Neural cell (in vitro differentiated cells): Measurements from ENCODE around the gene CAPN7. TPM values are rescaled to one million over a fixed set of nuclear protein-coding genes. Genes with fewer than 3 reads are reported as not detected.

Experiments used
- H2AFZ ChIP-seq: fragments of 200-600, 300-800 bp; sonication (generic), shearing (Covaris generic); 2 replicates; pipeline ENCODE4 v1.6.0; 2014; ENCODE audit warnings: low read depth, mild to moderate bottlenecking, antibody characterized with exemption, low read length, moderate library complexity
- H3F3A ChIP-seq: fragments of 200-600 bp; shearing (Covaris generic); 2 replicates; pipeline ENCODE4 v1.6.1; 2016; ENCODE audit warnings: mild to moderate bottlenecking, moderate library complexity, mixed read lengths, antibody characterized with exemption, low read length; ENCODE audit not compliant: insufficient read depth, poor library complexity, severe bottlenecking
- H3K27ac ChIP-seq: fragments of 200-600, 300-800 bp; sonication (generic), shearing (Covaris generic); 2 replicates; pipeline ENCODE4 v1.5.1; 2014; ENCODE audit warnings: mild to moderate bottlenecking, low read length, moderate library complexity
- H3K27me3 ChIP-seq: fragments of 300-800, 200-600 bp; sonication (generic), shearing (Covaris generic); 2 replicates; pipeline ENCODE4 v1.6.0; 2014; ENCODE audit warnings: mild to moderate bottlenecking, low read depth, low read length, moderate library complexity; ENCODE audit not compliant: insufficient read depth
- H3K36me3 ChIP-seq: fragments of 300-800, 200-600 bp; sonication (generic), shearing (Covaris generic); 2 replicates; pipeline ENCODE4 v1.5.1; 2014; ENCODE audit warnings: mild to moderate bottlenecking, antibody characterized with exemption, low read length, moderate library complexity; ENCODE audit not compliant: insufficient read depth
- H3K4me2 ChIP-seq: fragments of 300-800, 200-600 bp; sonication (generic), shearing (Covaris generic); 2 replicates; pipeline ENCODE4 v1.6.0; 2014; ENCODE audit warnings: mild to moderate bottlenecking, low read length
- H3K4me3 ChIP-seq: fragments of 300-800, 200-600 bp; sonication (generic), shearing (Covaris generic); 2 replicates; pipeline ENCODE4 v1.5.1; 2014; ENCODE audit warnings: mild to moderate bottlenecking, low read length, moderate library complexity
- H3K79me2 ChIP-seq: fragments of 200-600 bp; shearing (Covaris generic); replicated peaks from 2 replicates; pipeline ENCODE4 v1.6.0; 2014; ENCODE audit warnings: mild to moderate bottlenecking, low read length, moderate library complexity; ENCODE audit not compliant: insufficient read depth
- H3K9ac ChIP-seq: fragments of 300-800, 200-600 bp; sonication (generic), shearing (Covaris generic); 2 replicates; pipeline ENCODE4 v1.6.1; 2016; ENCODE audit warnings: mild to moderate bottlenecking, low read length, mixed read lengths
- H3K9me2 ChIP-seq: fragments of 200-600 bp; shearing (Covaris generic); 2 replicates; pipeline ENCODE4 v1.6.1; 2016; ENCODE audit warnings: mild to moderate bottlenecking, low read length, mixed read lengths; ENCODE audit not compliant: insufficient read depth
- H3K9me3 ChIP-seq: fragments of 200-600, 300-800 bp; sonication (generic), shearing (Covaris generic); 2 replicates; pipeline ENCODE4 v1.6.1; 2016; ENCODE audit warnings: mild to moderate bottlenecking, mixed run types, low read length, moderate library complexity, mixed read lengths
- H4K20me1 ChIP-seq: fragments of 200-600 bp; shearing (Covaris generic); 2 replicates; pipeline ENCODE4 v1.6.1; 2016; ENCODE audit warnings: mild to moderate bottlenecking, mixed run types; ENCODE audit not compliant: insufficient read depth
- CTCF ChIP-seq: fragments of 450-650 bp; IDR thresholded peaks from 2 replicates; pipeline ENCODE4 v1.5.1; 2014; ENCODE audit warnings: antibody characterized with exemption, mild to moderate bottlenecking, moderate library complexity; ENCODE audit not compliant: poor library complexity, severe bottlenecking
- EZH2 ChIP-seq: fragments of 200-600, 300-800 bp; shearing (Covaris generic), sonication (generic); IDR thresholded peaks from 2 replicates; pipeline ENCODE4 v1.6.1; 2014; ENCODE audit warnings: antibody characterized with exemption, low read length, borderline replicate concordance, mild to moderate bottlenecking; ENCODE audit not compliant: insufficient read depth, poor library complexity, severe bottlenecking
- MXI1 ChIP-seq: fragments of 450-650 bp; conservative IDR thresholded peaks from 2 replicates; pipeline ENCODE4 v1.6.1; 2014; ENCODE audit warnings: antibody characterized with exemption, mild to moderate bottlenecking; ENCODE audit not compliant: poor library complexity, severe bottlenecking
- RAD21 ChIP-seq: fragments of 450-650 bp; conservative IDR thresholded peaks from 2 replicates; pipeline ENCODE4 v1.6.1; 2014; ENCODE audit warnings: antibody characterized with exemption, mild to moderate bottlenecking, moderate library complexity
- REST ChIP-seq: IDR thresholded peaks from 2 replicates; pipeline ENCODE4 v1.6.1; 2012; ENCODE audit warnings: borderline replicate concordance
- SMC3 ChIP-seq: fragments of 450-650 bp; conservative IDR thresholded peaks from 2 replicates; pipeline ENCODE4 v1.6.1; 2014; ENCODE audit warnings: antibody characterized with exemption, mild to moderate bottlenecking, moderate library complexity; ENCODE audit not compliant: poor library complexity
- polyA plus RNA-seq: library from polyadenylated mRNA; depleted of rRNA; stranded (reverse); fragments of >200 nt; gene quantifications from 2 replicates; pipeline ENCODE4 v1.2.3, GENCODE V29; 2014

CAPN7 gene
- polyA plus RNA-seq, 1 donor from 2014 or later, result 60.9 TPM

- Histone ChIP-seq H3K9me2 (no peaks in the 10 kb centered on the region), H3K79me2 (peaks cover 28% of the 10 kb centered on the region), H3K9me3 (no peaks in the 10 kb centered on the region), H2AFZ (peak overlapping the region; percentile 91), H3F3A (no peaks in the 10 kb centered on the region), H3K4me3 (peak overlapping the region; percentile 96), H4K20me1 (no peaks in the 10 kb centered on the region), H3K27me3 (no peaks in the 10 kb centered on the region), H3K4me2 (peak overlapping the region; percentile 89), H3K36me3 (no peaks in the 10 kb centered on the region), H3K9ac (peak overlapping the region; percentile 90), H3K27ac (peak overlapping the region; percentile 74)
- TF ChIP-seq SMC3, result no peak
- no peak for TF ChIP-seq REST
- TF ChIP-seq RAD21, result no peak
- no peak for TF ChIP-seq MXI1
- TF ChIP-seq CTCF, result no peak
- TF ChIP-seq EZH2, result no peak
Observed at GRCh38 chr3:15205482-15205933, 538 bp upstream of the CAPN7 start.

- Histone ChIP-seq H3K27ac (peak overlapping the region; percentile 78), H3K36me3 (no peaks in the 10 kb centered on the region), H3K9me3 (no peaks in the 10 kb centered on the region), H4K20me1 (no peaks in the 10 kb centered on the region), H3K79me2 (peaks cover 33% of the 10 kb centered on the region), H3K9ac (peak overlapping the region; percentile 90), H3K4me3 (peak overlapping the region; percentile 96), H3F3A (no peaks in the 10 kb centered on the region), H3K9me2 (no peaks in the 10 kb centered on the region), H3K4me2 (peak overlapping the region; percentile 81), H3K27me3 (no peaks in the 10 kb centered on the region), H2AFZ (peak overlapping the region; percentile 75)
- TF ChIP-seq MXI1, result peak; percentile 31
- TF ChIP-seq RAD21, result no peak
Observed at GRCh38 chr3:15206662-15207576, 873 bp downstream of the CAPN7 start.
